Measurements from ENCODE around the gene SOD2. TPM values are rescaled to one million over a fixed set of nuclear protein-coding genes. Genes with fewer than 3 reads are reported as not detected.

Gene SOD2
- total and polyA plus RNA-seq, 4 donors: 143 to 952 (median 507) TPM

GRCh38 chr6:159715166-159715565 is 22.1 kb upstream of the SOD2 start:
- no peaks in the 10 kb centered on the region for H3K27me3 ChIP-seq (ENCODE audit: control insufficient read depth in 4 of 4, insufficient read depth in 4 of 4, low read length in 3 of 4)
- peaks cover 0 to 6% (median 1%) of the 10 kb centered on the region in 4 donors for H3K4me1 ChIP-seq (ENCODE audit: control insufficient read depth in 4 of 4, insufficient read depth in 4 of 4, low read length in 3 of 4)
- WGBS: 77% methylated on average over 3 of the region's 3 CpGs
- no peak overlapping the region for H3K9ac ChIP-seq (ENCODE audit: low read depth in 1 of 2, low read length in 2 of 2)
- TF ChIP-seq RAD21 (IDR thresholded peaks at IDR 0.05) (no peak), JUND (IDR thresholded peaks at IDR 0.05) (no peak), YY1 (IDR thresholded peaks at IDR 0.05) (no peak), REST (IDR thresholded peaks at IDR 0.05) (no peak), RXRA (IDR thresholded peaks at IDR 0.05) (no peak), GABPA (IDR thresholded peaks at IDR 0.05 in 1 of 2, conservative IDR thresholded peaks at IDR 0.05 in 1 of 2) (no peak), HNF4G (IDR thresholded peaks at IDR 0.05) (no peak), TAF1 (conservative IDR thresholded peaks at IDR 0.05) (no peak), FOXA1 (IDR thresholded peaks at IDR 0.05) (no peak), EGR1 (IDR thresholded peaks at IDR 0.05; ENCODE audit: low read depth in 2 of 2) (no peak), SP1 (IDR thresholded peaks at IDR 0.05) (no peak), FOXA2 (IDR thresholded peaks at IDR 0.05) (no peak), HNF4A (conservative IDR thresholded peaks at IDR 0.05) (no peak), NR2F2 (IDR thresholded peaks at IDR 0.05) (no peak)
- TF ChIP-seq, protein P1, sequence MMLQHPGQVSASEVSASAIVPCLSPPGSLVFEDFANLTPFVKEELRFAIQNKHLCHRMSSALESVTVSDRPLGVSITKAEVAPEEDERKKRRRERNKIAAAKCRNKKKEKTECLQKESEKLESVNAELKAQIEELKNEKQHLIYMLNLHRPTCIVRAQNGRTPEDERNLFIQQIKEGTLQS (IDR thresholded peaks at IDR 0.05): no peak
- TF ChIP-seq, protein P2, sequence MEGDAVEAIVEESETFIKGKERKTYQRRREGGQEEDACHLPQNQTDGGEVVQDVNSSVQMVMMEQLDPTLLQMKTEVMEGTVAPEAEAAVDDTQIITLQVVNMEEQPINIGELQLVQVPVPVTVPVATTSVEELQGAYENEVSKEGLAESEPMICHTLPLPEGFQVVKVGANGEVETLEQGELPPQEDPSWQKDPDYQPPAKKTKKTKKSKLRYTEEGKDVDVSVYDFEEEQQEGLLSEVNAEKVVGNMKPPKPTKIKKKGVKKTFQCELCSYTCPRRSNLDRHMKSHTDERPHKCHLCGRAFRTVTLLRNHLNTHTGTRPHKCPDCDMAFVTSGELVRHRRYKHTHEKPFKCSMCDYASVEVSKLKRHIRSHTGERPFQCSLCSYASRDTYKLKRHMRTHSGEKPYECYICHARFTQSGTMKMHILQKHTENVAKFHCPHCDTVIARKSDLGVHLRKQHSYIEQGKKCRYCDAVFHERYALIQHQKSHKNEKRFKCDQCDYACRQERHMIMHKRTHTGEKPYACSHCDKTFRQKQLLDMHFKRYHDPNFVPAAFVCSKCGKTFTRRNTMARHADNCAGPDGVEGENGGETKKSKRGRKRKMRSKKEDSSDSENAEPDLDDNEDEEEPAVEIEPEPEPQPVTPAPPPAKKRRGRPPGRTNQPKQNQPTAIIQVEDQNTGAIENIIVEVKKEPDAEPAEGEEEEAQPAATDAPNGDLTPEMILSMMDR (IDR thresholded peaks at IDR 0.05; ENCODE audit: low read depth, low read length, missing input control): no peak
- TF ChIP-seq, protein P3, sequence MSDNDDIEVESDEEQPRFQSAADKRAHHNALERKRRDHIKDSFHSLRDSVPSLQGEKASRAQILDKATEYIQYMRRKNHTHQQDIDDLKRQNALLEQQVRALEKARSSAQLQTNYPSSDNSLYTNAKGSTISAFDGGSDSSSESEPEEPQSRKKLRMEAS (IDR thresholded peaks at IDR 0.05): no peak
- TF ChIP-seq, protein P4, sequence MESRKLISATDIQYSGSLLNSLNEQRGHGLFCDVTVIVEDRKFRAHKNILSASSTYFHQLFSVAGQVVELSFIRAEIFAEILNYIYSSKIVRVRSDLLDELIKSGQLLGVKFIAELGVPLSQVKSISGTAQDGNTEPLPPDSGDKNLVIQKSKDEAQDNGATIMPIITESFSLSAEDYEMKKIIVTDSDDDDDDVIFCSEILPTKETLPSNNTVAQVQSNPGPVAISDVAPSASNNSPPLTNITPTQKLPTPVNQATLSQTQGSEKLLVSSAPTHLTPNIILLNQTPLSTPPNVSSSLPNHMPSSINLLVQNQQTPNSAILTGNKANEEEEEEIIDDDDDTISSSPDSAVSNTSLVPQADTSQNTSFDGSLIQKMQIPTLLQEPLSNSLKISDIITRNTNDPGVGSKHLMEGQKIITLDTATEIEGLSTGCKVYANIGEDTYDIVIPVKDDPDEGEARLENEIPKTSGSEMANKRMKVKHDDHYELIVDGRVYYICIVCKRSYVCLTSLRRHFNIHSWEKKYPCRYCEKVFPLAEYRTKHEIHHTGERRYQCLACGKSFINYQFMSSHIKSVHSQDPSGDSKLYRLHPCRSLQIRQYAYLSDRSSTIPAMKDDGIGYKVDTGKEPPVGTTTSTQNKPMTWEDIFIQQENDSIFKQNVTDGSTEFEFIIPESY (IDR thresholded peaks at IDR 0.05): no peak
- H3K9me3 ChIP-seq (ENCODE audit: control insufficient read depth in 4 of 4, low read length in 3 of 4): no peaks in the 10 kb centered on the region
- peak overlapping the region in 1 of 2 donors; percentile 69 for H3K27ac ChIP-seq (ENCODE audit: low read depth in 1 of 2, low read length in 2 of 2)
- no peak overlapping the region for H3K4me3 ChIP-seq (ENCODE audit: low read depth in 1 of 3, low read length in 3 of 3)
- DNase-seq (ENCODE audit: low spot score): no peak
- H3K36me3 ChIP-seq (ENCODE audit: control insufficient read depth in 4 of 4, insufficient read depth in 3 of 4, low read depth in 1 of 4, low read length in 3 of 4): no peaks in the 10 kb centered on the region
